GM18508 (cell line): ENCODE measurements around the gene GNA12.
A peak's percentile ranks its signal among the peaks of the same experiment; 100 is the strongest.
"Not testable (repeated sequence)": the region's sequence is repeated elsewhere in the genome, so short reads cannot be mapped to it uniquely, and the experiment has no call there.

Experiments
- ATAC-seq: cut with Tn5 transposase; IDR thresholded peaks from one replicate; pipeline ENCODE4 v1.9.1; 2021; ENCODE audit warnings: moderate number of reproducible peaks; ENCODE audit not compliant: insufficient read depth, unreplicated experiment

Gene GNA12

GRCh38 chr7:2759736-2760097, 84.4 kb downstream of the GNA12 start:
- no peak for ATAC-seq

DNA sequence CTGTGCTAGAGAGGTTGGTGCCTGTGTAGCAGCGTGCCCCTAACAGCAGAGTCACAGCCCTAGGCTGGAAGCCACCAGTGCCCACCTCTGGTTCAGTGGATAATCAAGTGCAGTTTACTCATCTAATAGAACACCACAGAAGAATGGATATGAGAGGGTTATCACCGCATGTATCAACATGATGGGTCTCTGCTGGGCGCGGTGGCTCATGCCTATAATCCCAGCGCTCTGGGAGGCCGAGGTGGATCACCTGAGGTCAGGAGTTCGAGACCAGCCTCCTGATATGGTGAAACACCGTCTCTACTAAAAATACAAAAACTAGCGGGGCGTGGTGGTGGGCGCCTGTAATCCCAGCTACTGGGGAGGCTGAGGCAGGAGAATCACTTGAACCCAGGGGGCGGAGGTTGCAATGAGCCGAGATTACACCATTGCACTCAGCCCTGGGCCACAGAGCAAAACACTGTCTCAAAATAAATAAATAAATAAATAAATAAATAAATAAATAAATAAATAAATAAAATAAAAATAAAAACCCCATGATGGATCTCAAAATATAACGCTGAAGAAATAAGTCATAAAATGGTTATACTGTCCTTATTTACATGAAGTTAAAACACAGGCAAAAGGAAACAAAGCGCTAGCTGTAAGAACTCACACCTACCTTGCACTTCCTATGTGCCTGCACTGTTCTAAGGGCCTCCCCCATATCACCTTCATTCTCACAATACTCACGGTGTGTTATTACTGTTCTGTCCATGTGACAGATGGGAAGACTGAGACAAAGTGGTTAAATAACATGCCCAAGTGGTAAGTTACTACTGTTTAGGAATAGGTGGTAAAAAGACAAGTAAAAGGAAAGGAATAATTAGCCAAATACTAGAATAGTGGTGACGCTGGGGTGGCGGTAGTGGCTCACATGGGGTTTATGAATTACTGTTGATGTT, 85.2 kb downstream of the GNA12 start:
- ATAC-seq, result no peak

DNA sequence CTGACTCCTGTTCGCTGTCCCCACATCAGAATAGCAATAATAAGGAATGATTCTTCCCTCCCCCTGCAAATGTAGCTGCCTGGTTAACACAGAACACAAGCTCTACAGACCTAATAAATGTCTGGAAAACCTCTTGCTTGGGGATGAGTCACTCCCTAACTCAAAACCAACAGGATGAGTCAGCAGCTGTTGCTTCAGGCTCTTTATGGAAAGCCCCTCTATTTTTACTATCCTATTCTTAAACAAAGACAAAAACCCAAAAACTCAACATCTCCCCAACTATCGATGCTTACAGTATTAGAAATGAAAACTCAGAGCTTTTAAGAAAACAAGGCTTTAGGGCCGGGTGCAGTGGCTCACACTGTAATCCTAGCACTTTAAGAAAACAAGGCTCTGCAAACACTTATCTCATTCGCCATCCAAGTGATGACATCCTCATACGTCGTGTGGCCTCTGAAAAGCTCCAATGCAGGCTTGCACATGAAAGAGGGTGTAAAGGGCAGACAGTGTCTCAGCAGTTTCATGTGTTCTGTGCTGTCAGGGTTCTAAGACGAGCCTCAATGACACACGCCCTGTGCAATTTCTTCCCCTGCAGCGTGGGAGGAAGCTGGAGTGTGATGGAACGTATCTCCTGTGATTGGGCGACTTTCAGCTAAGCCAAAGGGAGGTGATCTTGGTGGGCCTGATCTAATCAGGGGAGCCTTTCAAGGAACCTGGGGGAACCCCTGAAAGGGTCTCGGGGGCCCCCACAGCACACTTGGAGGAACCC, 86.0 kb downstream of the GNA12 start:
- ATAC-seq, result peak; percentile 62

DNA sequence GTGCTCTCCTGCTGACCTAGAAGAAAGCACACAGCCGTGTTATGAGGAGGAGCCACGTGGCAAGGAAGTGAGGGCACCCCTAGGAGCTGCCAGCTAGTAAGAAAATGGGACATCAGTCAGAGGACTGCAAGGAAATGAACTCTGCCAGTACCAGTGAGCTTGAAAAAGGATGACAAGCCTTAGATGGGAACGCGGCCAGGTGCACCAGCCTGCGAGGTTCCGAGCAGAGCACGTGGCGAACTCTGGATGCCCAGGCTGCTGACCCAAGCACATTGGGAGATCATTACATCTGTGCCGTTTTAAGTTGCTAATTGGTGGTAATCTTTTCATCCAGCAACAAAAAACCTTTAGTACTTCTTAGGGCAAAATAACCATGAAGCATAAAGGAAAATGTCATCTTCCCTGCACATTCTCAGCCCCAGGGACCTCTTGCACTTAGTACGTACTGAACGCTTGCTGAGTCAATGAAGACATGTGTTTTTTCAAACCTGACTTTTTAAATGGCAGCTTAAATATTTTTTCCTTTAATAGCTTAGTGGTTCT, 86.7 kb downstream of the GNA12 start:
- no peak for ATAC-seq

- no peak for ATAC-seq
Measured at GRCh38 chr7:2755531-2755930, 88.6 kb downstream of the GNA12 start.

DNA sequence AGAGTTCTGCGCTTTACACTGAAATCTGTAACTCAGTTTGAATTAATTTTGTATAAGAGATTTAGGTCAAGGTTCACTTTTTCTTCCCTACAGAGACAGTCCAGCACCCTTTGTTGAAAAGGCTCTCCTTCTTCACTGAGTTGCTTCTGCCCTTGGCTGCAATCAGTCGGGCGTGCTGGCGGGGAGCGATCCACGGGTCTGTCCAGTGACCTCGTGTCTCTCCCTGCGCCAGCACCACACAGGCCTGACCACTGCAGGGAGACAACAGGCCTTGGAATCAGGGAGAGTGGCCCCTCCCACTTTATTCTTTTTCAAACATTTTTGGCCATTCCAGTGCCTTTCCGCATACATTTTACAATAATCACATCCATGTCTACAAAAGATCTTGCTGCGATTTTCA, 89.2 kb downstream of the GNA12 start:
- ATAC-seq, result no peak

DNA sequence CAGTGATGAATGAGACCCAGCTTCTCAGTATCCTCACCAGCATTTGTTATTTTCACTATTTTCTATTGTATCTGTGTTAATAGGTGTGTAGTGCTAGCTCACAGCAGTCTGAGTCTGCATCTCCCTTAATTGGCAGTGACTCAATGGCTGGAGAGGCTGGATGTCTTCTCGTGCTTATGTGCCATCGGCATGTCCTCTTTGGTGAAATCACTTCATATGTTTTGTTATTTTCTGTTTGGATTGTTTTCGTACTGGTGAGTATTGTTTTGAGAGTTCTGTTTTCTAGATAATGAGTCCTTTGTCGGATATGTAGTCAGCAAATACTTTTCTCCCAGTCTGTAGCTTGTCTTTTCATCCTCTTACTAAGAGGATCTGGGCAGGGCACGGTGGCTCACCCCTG, 90.0 kb downstream of the GNA12 start:
- no peak for ATAC-seq

- no peak for ATAC-seq
Measured at GRCh38 chr7:2753148-2753547, 91.0 kb downstream of the GNA12 start.

- ATAC-seq, result no peak
Measured at GRCh38 chr7:2751086-2751485, 93.0 kb downstream of the GNA12 start.

DNA sequence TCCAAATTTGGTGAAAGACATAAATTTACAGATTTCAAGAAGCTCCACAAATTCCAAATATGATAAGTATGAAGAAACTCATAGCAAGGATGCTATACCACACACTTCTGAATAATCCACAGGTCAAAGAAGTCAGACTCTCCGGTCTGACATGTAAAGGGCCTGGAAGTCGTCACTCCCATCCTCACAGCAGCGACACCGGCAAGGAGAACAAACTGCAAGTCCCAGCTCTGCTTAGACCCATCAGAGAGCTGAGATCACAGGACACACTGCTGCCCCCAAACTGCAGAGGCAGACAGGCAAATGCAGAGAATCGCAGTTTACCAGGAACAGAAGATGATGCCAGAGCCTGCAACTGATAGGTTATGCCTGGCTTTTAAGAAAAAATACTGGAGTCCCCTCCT, 94.1 kb downstream of the GNA12 start:
- no peak for ATAC-seq

GRCh38 chr7:2748684-2749083, 95.4 kb downstream of the GNA12 start:
- not testable (repeated sequence) for ATAC-seq

- ATAC-seq, result not testable (repeated sequence)
Measured at GRCh38 chr7:2743523-2744185, 100.5 kb downstream of the GNA12 start.

GRCh38 chr7:2738766-2739549, 105.2 kb downstream of the GNA12 start:
- no peak for ATAC-seq

GRCh38 chr7:2737771-2738540, 106.2 kb downstream of the GNA12 start:
- ATAC-seq, result no peak

- not testable (repeated sequence) for ATAC-seq
Measured at GRCh38 chr7:2737005-2737743, 106.9 kb downstream of the GNA12 start.

- no peak for ATAC-seq
Measured at GRCh38 chr7:2736411-2736914, 107.6 kb downstream of the GNA12 start.

- ATAC-seq, result no peak
Measured at GRCh38 chr7:2735744-2736143, 108.4 kb downstream of the GNA12 start.
